Pulmonary artery endothelial cell (primary cell): ENCODE data around the gene C11orf97. TPM values are rescaled to one million over a fixed set of nuclear protein-coding genes. Genes with fewer than 3 reads are reported as not detected.
"Not testable (repeated sequence)": the region's sequence is repeated elsewhere in the genome, so short reads cannot be mapped to it uniquely, and the experiment has no call there.

Experiments
- DNase-seq: peaks from one replicate; pipeline ENCODE4 v3.0.0-alpha.2; 2011; ENCODE audit warnings: low read depth, low spot score
- total RNA-seq: library from RNA; depleted of rRNA; stranded (reverse); fragments of >200 nt; gene quantifications from 2 replicates; pipeline ENCODE4 v1.2.3, GENCODE V29; 2014

Gene C11orf97, protein sequence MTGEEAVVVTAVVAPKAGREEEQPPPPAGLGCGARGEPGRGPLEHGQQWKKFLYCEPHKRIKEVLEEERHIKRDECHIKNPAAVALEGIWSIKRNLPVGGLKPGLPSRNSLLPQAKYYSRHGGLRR
- total RNA-seq, result not detected in 2 replicates

GRCh38 chr11:94511932-94512781, at the start of gene C11orf97:
Gene C11orf97 (plus strand): TSS chr11:94512461. CDS start chr11:94512529, 68 bp downstream.
- DNase-seq, result no peak

DNA sequence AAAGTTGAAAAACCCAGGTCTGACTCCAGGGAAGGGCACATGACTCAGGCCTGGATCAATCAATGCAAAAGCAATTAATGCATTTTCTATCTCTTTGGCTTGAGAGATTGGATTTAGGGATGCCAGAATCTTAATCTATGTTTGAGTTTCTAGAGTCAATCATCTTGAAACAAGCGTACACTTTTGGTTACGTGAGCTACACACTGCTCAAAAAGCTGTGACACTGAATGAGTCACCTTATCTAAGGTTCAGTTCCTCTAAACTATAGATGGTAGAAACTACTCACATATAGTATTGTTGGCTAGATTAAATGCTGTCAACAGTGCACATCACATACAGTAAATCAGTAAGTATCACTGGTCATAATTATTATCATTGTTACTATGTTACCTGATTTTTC, 42.8 kb upstream of the C11orf97 start:
- no peak for DNase-seq

GRCh38 chr11:94472916-94473799, 39.1 kb upstream of the C11orf97 start:
- no peak for DNase-seq

DNA sequence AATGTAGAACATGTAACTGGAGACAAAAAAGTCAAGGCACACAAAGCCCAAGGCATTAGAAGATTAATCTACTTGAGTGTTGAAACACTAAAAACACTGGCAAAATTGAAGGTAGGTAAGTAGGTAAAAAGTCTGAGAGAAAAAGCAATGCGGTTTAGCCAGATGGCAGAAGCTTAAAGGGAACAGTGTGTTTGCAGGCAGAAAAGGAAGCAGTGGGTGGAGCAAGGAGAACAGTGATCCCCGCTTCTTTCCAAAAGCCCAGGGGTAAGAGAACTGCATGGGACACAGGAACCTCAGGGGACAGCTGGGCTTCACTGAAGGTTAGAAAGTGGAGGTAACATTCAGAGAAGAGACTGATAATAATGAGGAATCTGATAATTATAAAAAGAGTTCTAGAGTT, 34.6 kb upstream of the C11orf97 start:
- DNase-seq, result no peak

DNA sequence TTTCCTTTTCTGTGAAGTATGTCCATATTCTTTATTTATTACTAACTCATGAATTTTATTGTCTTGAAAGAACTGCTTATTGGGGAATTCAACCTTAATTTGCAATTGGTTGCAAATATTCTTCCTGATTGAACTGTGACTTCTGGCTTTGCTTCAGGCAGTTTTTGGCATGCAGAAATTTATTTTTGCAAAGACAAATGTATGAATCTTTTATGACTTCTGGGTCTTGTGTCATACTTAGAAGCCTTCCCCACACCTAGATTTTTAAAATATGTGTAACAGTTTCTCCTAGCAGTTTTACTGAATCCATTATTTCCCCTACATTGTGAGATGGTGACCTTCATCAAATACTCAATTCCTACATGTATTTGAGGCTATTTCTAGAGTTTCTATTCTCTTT, 30.9 kb upstream of the C11orf97 start:
- DNase-seq, result no peak

DNA sequence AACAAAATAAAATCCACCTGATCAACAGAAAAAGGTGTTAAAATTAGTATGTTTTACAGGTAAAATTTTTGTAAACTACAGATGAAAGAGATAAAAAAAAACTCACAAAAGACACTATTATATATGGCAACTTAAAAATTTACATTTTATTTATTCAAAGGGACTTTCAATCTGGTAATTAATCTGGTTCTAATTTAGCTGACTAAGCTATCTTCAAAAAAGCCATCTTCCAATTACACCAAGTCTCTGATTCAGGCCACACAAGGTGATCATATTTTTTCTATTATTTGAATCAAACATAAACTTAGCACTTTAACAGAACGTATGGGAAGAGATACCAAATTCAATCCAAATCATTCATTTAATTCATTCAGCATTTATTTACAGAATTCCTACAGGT, 26.2 kb upstream of the C11orf97 start:
- DNase-seq, result no peak

GRCh38 chr11:94493281-94494125, 18.8 kb upstream of the C11orf97 start, which contains the start of the genes ANKRD49 and MRE11:
Gene ANKRD49 (plus strand): TSS chr11:94493984. CDS start chr11:94496694, 2,710 bp downstream.
Gene MRE11 (minus strand): TSS chr11:94493844. CDS start chr11:94492801, 1,043 bp downstream.
- peak; percentile 93 for DNase-seq

- no peak for DNase-seq
Measured at GRCh38 chr11:94494126-94494680, 18.1 kb upstream of the C11orf97 start.

GRCh38 chr11:94500181-94500580, 12.1 kb upstream of the C11orf97 start:
- no peak for DNase-seq

DNA sequence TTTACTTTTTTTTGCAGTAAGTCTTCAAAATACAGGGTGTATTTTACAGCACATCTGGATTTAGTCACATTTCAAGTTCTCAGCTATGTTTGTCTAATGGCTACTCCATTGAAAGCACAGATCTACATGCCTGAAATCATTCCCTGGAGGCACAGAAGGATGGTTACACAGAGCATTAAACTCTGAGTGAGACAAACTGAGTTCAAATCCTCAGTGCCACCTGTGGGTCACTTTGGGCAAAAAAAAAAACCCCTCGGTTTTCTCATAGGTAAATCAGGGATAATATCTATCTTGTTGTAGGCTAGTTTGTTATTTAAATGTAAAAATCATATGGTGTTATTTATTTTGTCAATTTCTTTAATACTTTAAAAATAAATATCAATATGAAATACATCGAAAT, 10.7 kb upstream of the C11orf97 start:
- no peak for DNase-seq

DNA sequence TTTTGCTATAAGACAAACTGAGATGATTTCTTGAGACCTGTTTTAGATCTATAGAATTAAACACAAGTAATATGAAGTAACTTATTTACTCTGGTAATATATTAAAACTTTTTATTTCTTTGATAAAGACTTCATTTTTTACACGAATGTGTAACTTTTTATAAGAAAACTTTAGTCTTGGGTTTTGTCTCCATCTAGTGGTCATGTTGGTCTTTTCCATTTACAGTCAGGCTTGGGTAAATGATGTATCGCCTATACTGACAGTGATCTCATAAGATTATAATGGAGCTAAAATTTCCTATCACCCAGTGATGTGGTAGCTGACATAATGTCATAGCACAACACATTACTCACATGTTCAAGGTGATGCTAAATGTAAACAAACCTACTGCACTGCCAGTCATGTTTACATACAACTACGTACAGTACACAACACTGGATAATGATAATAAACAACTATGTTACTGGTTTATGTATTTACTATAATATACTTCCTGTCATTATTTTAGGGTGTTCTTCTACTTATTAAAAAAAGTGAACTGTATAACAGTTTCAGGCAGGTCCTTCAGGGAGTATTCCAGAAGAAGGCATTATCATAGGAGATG, 7.5 kb upstream of the C11orf97 start:
- no peak for DNase-seq

DNA sequence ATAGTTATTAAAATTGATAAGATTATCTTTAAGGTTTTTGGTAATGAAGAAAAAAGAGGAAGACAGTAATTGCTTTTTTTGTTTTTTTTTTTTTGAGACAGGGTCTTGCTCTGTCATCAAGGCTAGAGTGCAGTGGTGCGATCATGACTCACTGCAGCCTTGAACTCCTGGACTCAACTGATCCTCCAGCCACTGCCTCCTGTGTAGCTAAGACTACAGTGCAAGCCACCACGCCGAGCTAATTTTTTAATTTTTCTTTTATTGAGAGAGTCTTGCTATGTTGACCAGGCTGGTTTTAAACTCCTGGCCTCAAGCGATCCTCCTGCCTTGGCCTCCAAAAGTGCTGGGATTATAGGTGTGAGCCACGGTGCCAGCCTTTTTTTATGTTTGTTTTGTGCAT, 5.7 kb upstream of the C11orf97 start:
- not testable (repeated sequence) for DNase-seq

DNA sequence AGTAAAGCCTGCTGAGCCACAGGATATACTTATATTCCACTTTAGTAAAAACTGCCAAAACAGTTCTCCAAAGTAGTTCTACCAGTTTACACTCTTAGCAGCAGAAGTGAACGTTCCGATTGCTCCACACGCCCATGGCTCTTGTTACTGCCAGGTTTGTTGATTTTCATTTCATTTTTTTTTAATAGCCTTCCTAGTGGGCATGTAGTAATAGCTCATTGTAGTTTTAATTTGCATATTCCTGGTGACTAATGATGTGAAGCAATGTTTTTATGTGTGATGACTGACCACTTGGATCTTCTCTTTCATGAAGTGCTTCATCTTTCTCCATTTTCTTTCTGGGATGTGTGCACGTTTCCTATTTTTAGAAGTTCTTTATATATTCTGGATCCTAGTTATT, 4.8 kb upstream of the C11orf97 start:
- DNase-seq, result no peak

DNA sequence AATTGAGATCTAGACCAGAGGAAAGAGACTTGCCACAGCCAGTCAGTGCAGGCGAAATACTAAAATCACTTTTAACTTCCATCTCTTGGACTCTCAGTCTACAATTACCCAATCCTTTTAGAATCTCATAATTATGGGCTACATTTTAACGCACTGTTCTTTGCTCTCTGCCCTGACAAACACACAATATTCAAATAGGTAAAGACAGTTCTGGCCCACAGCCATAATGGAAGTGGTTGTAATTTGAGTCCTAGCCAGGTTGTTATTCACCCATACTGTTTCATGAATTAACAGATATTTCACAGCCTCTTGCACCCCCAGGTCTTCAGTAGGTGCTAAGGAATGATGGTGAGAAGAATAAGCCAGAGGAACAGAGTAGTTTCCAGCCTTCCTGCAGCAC, 830 bp downstream of the C11orf97 start:
- DNase-seq, result no peak

DNA sequence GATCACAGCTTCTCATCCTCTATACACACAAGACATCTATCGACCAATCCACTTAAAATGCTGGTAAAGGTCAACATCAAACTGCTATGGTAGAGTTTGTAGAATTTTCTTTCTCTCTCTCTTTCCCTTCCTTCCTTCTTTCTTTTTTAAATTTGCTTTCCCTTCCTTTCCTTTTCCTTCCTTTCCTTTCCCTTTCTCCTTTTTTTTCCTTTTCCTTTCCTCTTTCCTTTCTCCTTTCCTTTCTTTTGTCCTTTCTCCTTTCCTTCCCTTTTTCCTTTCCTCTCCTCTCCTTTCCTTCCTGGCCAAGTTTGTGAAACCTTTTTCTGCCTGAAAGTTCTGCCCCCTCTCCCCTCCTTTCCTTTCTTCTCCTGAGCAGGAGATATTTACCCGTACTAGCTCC, 3.1 kb downstream of the C11orf97 start:
- DNase-seq, result no peak

GRCh38 chr11:94516725-94517124, 4.5 kb downstream of the C11orf97 start:
- no peak for DNase-seq

DNA sequence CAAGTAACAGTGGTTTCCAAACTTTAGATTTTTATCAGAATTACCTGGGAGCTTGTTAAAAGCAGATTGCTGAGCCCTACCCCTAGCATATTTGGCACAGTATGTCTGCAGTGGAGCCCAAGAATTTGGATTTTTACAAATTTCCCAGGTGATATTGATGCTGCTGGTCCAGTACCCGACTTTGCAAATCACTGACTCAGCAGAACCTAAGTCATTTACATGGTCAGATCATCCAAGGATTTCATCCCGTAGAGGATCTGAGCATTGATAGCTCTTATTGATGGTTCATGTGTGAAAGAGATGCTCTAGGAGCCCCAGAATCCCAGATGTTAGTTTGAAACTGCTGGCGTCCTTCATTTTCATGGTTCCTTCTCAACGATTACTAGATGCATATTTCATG, 6.0 kb downstream of the C11orf97 start:
- no peak for DNase-seq

- no peak for DNase-seq
Measured at GRCh38 chr11:94519478-94520084, 7.3 kb downstream of the C11orf97 start.

GRCh38 chr11:94521684-94522083, 9.4 kb downstream of the C11orf97 start:
- no peak for DNase-seq

GRCh38 chr11:94524341-94524740, 12.1 kb downstream of the C11orf97 start:
- no peak for DNase-seq
